Camera-type eye (tissue), 1 donor: Measurements from ENCODE around the gene PTPRJ. TPM values are rescaled to one million over a fixed set of nuclear protein-coding genes. Genes with fewer than 3 reads are reported as not detected.

Source experiments
- total RNA-seq: library from RNA; depleted of rRNA; stranded (reverse); fragments of >200 nt; gene quantifications from one replicate; pipeline ENCODE4 v1.2.3, GENCODE V29; 2014

Gene PTPRJ
- 24.4 TPM for total RNA-seq

GRCh38 chr11:47980088-47980906 is at the start of gene PTPRJ:
PTPRJ (plus strand) TSS chr11:47980559; CDS start chr11:47980913, 354 bp downstream.

GRCh38 chr11:48216510-48216909 is 236.2 kb downstream of the PTPRJ start, which contains the start of gene OR4B1:
OR4B1 (plus strand) TSS chr11:48216810; CDS start chr11:48216810, 0 bp downstream.

Other genes with a start within 250 kb of the PTPRJ start
- gene FNBP4, start 213.2 kb upstream of the PTPRJ start, total RNA-seq: 211 TPM
- 83.0 TPM for gene NUP160, start 132.2 kb upstream of the PTPRJ start, total RNA-seq
- not detected for gene OR4B1, start 236.3 kb downstream of the PTPRJ start, total RNA-seq